ENCODE results near the gene CYP46A1. TPM values are rescaled to one million over a fixed set of nuclear protein-coding genes. Genes with fewer than 3 reads are reported as not detected.

Gene CYP46A1
- total RNA-seq, 4 donors from 2014 or later: 0.18 to 2.2 (median 0.45) TPM

DNA sequence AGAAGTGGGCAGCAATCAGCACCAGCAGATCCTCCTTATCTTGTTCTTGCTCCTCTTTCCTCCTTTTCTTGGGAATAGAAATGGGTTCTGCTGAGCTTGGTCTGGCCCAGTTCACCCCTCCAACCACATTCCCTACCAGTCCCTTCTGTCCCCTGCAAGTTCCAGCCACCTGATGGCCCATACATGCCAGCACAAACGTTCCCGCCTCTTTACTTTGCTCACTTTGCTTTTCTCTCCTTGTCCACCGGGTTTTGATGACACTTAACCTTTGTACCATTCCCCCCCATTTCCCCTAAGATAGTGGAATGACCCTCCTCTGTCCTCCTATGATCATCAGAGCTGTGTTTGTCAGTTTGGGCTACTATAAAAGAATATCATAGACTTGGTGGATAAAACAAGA, 85.7 kb downstream of the CYP46A1 start:
- intact Hi-C loops (cut with DNase I; ENCODE audit: low total_unique reads) (no loop called here), in situ Hi-C loops (cut with MboI; ENCODE audit: low sequenced_read_pairs in 4 of 4) (no loop called here)
- TF ChIP-seq CTCF (IDR thresholded peaks at IDR 0.05 in 4 of 5, conservative IDR thresholded peaks at IDR 0.05 in 1 of 5) (no peak), POLR2A (IDR thresholded peaks at IDR 0.05) (no peak)
- DNase-seq (no peak), ATAC-seq (no peak)
- Histone ChIP-seq H3K4me1 (peaks cover 6 to 19% of the 10 kb centered on the region in 2 donors), H3K4me3 (no peak overlapping the region), H3K36me3 (no peaks in the 10 kb centered on the region), H3K9me3 (no peaks in the 10 kb centered on the region), H3K27me3 (no peaks in the 10 kb centered on the region), H3K27ac (no peak overlapping the region)

DNA sequence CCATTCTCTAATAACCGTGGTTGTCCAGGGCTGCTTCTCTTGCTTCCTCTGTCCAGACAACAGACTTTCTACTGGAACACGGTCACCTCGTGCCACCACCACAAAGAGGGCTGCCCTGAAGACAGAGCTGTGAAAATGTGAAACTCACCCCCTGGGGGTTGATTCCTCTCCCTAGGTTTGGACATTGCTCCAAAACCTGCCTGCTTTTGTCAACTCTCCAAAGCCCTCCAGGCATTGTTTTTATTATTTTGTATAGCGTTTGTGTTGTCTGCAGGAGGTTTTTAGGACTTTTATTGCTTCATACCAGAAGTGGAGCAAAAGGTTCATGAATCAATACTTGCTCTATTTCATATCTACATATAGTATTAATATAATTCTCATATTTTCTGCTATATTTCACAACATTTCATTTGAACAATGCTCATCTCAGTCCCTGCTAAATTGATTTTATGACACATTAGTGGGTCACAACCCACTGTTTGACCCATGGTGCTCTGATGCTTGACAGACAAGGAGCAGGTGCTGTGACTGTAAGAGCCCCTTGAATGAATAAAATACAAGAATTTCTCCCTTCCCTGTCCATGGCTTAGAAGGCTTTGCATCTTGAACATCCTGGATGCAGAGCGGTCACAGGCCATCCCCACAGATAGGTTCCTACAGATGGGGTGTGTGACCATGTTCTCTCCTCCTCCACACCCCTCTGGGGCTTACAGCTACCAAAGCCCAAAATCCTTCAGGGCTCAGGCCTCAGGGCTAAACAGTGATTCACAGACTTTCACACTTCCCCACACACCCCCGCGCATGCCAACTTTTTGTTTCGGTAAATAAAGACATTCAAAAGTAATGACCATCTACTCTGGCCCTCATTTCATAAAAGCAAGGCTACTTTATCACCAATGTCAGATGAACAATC, 88.5 kb downstream of the CYP46A1 start:
- H3K27ac ChIP-seq: no peak overlapping the region
- in situ Hi-C loops (cut with MboI; ENCODE audit: low sequenced_read_pairs in 4 of 4): no loop called here
- TF ChIP-seq POLR2A (IDR thresholded peaks at IDR 0.05): no peak
- TF ChIP-seq CTCF (IDR thresholded peaks at IDR 0.05 in 4 of 5, conservative IDR thresholded peaks at IDR 0.05 in 1 of 5): no peak
- no peak for ATAC-seq
- H3K27me3 ChIP-seq: no peaks in the 10 kb centered on the region
- intact Hi-C loops (cut with DNase I; ENCODE audit: low total_unique reads): no loop called here
- H3K36me3 ChIP-seq: no peaks in the 10 kb centered on the region
- H3K4me1 ChIP-seq: peaks cover 8 to 15% of the 10 kb centered on the region in 2 donors
- H3K4me3 ChIP-seq: no peak overlapping the region
- no peak for DNase-seq
- no peaks in the 10 kb centered on the region for H3K9me3 ChIP-seq

- ATAC-seq (no peak), DNase-seq (no peak)
- H3K27me3 ChIP-seq: no peaks in the 10 kb centered on the region
- H3K4me3 ChIP-seq: no peak overlapping the region
- H3K4me1 ChIP-seq: peaks cover 8 to 15% of the 10 kb centered on the region in 2 donors
- intact Hi-C loops (cut with DNase I; ENCODE audit: low total_unique reads): no loop called here
- in situ Hi-C loops (cut with MboI; ENCODE audit: low sequenced_read_pairs in 4 of 4): no loop called here
- H3K27ac ChIP-seq: no peak overlapping the region
- TF ChIP-seq POLR2A (IDR thresholded peaks at IDR 0.05) (no peak), CTCF (IDR thresholded peaks at IDR 0.05 in 4 of 5, conservative IDR thresholded peaks at IDR 0.05 in 1 of 5) (no peak)
- H3K9me3 ChIP-seq: no peaks in the 10 kb centered on the region
- no peaks in the 10 kb centered on the region for H3K36me3 ChIP-seq
These were observed 89.7 kb downstream of the CYP46A1 start for GRCh38 chr14:99773521-99774497.

DNA sequence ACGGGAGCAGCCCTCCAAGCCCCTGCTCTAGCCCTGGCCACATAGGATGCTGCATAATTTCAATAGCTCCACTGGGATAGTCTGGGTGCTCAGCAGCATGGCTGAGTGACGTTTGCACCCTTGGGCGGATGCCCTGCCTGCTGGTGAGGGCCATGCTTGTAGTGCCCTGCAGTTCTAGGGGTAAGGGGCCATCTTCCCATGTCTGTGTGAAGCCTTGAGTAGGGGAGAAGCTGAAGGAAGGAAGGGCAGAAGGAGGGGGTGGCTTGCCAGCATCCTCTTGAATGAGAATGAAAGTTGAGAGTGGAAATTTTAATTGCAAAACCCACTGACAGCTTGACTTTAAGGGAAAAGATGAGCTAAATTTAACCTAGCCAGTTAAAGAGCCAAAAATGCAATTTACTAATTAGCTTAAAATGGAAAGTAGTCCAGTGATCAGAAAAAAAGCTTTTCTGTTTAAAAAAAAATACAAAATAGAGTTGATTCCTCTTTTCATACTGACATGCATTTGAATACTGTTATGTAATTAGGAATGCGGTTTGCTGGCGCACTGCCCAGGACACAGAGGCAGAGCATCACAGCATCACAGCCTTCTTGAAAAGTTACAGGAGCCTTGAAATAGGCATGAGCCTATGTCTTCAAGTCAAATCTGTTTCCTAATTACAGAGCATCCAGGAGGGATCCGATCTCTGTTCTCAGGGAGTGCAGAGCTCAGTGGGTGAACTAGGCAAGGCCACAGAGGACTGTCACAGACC, 90.6 kb downstream of the CYP46A1 start:
- Histone ChIP-seq H3K27ac (no peak overlapping the region), H3K27me3 (no peaks in the 10 kb centered on the region), H3K4me1 (peaks cover 8 to 15% of the 10 kb centered on the region in 2 donors), H3K4me3 (no peak overlapping the region), H3K36me3 (no peaks in the 10 kb centered on the region), H3K9me3 (no peaks in the 10 kb centered on the region)
- ATAC-seq (no peak), DNase-seq (no peak)
- TF ChIP-seq CTCF (IDR thresholded peaks at IDR 0.05 in 4 of 5, conservative IDR thresholded peaks at IDR 0.05 in 1 of 5) (no peak), POLR2A (IDR thresholded peaks at IDR 0.05) (no peak)
- intact Hi-C loops (cut with DNase I; ENCODE audit: low total_unique reads): no loop called here
- in situ Hi-C loops (cut with MboI; ENCODE audit: low sequenced_read_pairs in 4 of 4): no loop called here
